Measurements from ENCODE around the gene CERS1.

CERS1 gene

DNA sequence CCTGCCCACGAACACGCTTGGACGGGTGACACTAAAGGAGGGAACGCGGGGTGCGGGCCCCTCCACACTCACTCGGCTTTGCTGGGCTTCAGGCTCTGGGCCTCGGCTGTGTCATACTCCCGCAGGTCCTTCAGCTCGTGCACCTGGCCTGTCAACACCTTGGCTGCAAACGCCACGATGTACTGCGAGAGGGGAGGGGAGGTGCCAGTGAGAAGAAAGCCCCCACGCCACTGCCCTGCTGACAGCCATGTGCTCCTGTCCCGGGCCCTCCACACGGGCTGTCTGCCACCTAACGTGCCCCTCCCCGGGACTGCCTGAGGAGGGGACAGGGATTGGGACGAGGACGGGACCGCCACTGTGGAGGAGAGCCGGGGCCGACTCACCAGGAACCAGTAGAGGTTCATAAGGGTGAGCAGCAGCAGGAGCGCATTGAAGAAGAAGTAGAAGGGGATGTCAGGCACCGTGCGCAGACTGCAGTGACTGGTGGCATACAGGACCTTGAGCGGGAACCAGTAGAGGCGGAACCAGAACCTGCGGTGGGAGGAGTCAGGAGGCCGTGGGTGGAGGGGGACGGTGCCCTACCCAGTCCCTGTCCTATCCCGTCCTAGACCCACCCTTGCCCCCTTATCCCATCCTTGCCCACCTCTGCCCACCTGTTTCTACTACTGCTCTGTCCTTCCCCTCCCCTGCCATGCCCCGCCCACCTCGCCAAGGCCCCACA lies 16.9 kb downstream of the CERS1 start:
- DNase-seq (ENCODE audit: extremely low spot score), result no peak
- CTCF ChIA-PET, result no interaction called here

DNA sequence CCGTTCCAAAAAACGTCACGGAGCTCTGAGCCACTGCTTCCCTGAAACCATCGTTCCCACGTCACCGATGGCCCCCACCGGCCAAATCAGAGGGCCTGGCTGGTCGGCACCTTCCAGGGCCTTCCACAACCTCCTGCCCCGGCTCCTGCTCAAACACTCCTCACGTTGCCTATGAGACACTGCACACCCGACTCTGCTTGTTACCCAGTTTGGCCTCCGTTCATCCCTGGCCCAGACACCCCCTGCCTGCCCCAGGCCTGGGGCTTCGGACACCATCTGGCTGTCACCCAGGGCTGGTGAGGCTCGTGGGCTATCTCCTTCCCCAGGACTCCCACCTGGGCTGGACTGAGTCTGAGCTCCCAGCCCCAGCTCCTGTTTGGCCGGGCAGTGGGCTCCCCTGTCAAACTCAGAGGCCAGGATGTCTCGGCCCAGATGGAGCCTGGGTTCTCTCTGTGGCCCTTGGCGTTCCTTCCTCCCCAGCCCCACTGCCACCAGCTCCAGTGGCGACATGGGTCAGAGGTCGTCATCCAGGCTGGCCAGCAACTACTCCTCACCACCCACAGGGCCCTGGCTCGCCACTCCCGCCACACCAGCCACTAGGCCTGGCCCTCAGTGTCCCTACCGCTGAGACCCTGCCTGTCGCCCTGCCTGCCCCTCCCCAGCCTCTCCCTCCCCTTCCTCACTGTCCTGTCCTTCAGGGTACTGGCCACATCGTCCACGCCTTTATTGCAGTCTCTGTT lies 17.7 kb downstream of the CERS1 start:
- TF ChIP-seq, protein P1, sequence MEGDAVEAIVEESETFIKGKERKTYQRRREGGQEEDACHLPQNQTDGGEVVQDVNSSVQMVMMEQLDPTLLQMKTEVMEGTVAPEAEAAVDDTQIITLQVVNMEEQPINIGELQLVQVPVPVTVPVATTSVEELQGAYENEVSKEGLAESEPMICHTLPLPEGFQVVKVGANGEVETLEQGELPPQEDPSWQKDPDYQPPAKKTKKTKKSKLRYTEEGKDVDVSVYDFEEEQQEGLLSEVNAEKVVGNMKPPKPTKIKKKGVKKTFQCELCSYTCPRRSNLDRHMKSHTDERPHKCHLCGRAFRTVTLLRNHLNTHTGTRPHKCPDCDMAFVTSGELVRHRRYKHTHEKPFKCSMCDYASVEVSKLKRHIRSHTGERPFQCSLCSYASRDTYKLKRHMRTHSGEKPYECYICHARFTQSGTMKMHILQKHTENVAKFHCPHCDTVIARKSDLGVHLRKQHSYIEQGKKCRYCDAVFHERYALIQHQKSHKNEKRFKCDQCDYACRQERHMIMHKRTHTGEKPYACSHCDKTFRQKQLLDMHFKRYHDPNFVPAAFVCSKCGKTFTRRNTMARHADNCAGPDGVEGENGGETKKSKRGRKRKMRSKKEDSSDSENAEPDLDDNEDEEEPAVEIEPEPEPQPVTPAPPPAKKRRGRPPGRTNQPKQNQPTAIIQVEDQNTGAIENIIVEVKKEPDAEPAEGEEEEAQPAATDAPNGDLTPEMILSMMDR (IDR thresholded peaks at IDR 0.05; ENCODE audit: control extremely low read depth, extremely low read depth, low read depth, missing control alignments), result no peak
- no peak for DNase-seq (ENCODE audit: extremely low spot score)
- CTCF ChIA-PET, result interaction anchor here (0.7 to 1.3 kb wide), 3 partner anchors 11 to 284 kb away, joined by 3 to 4 read pairs (median 3); no protein-coding TSS in a partner anchor
- POLR2A ChIA-PET, result no interaction called here

More for the DNA sequence above, 16.9 kb downstream of the CERS1 start:
- POLR2A ChIA-PET, result no interaction called here
- TF ChIP-seq, protein P1 (IDR thresholded peaks at IDR 0.05; ENCODE audit: control extremely low read depth, extremely low read depth, low read depth, missing control alignments), result no peak

DNA sequence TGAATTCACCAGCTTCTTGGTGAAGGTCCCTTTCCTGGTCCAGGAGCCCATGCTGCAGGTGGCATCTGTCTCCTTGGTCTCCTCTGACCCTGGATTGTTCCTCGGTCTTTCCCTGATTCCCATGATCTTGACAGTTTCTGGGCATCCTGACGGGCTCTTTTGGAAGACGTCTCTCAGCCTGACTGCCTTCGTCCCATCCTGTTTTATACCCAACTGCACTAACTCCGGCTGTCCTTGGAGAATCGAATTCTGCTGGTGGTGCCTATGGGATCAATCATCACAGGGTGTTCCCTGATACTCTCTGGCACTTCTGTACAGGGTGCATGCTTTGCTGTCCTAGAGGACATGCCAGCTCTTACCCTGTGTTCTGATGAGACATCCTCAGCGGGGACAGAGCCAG lies 19.1 kb downstream of the CERS1 start:
- ChIA-PET CTCF (interaction anchor here (1.3 to 2.0 kb wide), 4 partner anchors 9 to 283 kb away, joined by 3 to 7 read pairs (median 4); no protein-coding TSS in a partner anchor), POLR2A (no interaction called here)
- TF ChIP-seq, protein P1 (IDR thresholded peaks at IDR 0.05; ENCODE audit: control extremely low read depth, extremely low read depth, low read depth, missing control alignments), result no peak
- DNase-seq (ENCODE audit: extremely low spot score), result no peak

DNA sequence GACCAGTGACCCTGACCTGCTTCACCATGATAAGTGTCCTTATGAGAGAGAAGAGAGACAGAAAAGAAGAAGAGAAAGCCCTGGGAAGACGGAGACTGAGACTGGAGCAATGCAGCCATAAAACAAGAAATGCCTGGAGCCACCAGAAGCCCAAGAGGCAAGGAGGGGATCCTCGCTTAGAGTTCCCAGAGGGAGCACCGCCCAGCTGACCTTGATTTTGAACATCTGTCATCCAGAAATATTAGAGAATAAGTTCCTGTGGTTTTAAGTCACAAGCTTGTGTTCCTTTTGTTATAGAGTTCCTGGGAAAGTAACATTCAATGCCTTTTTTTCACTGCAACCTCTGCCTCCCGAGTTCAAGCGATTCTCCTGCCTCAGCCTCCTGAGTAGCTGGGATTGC lies 20.2 kb downstream of the CERS1 start:
- ChIA-PET POLR2A (interaction anchor here (0.6 to 0.7 kb wide), 2 partner anchors 53 to 54 kb away, joined by 3 to 5 read pairs; no protein-coding TSS in a partner anchor), CTCF (interaction anchor here (1.2 to 2.0 kb wide), 3 partner anchors 8 to 29 kb away, joined by 4 to 7 read pairs (median 4); no protein-coding TSS in a partner anchor)
- TF ChIP-seq, protein P1 (IDR thresholded peaks at IDR 0.05; ENCODE audit: control extremely low read depth, extremely low read depth, low read depth, missing control alignments), result no peak
- DNase-seq (ENCODE audit: extremely low spot score), result no peak

DNA sequence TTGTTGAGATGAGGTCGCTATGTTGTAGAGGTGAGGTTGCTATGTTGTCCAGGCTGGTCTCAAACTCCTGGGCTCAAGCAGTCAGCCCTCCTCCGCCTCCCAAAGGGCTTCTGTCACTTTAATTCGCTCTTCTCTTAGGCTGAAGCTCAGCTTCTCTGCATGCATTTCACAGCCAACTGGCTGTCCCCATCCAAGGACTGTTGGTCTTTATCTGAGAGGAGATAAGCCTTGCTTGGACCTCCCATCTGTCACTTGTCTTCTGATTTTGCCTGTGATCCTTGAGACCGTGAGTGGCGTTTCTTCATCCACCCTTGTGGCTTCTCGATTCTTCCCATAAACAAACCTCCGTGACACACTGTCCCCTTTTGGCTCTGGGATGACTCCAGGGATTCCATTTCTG lies 24.4 kb downstream of the CERS1 start:
- DNase-seq (ENCODE audit: extremely low spot score), result no peak
- ChIA-PET CTCF (no interaction called here), POLR2A (no interaction called here)
- TF ChIP-seq, protein P1 (IDR thresholded peaks at IDR 0.05; ENCODE audit: control extremely low read depth, extremely low read depth, low read depth, missing control alignments), result no peak

DNA sequence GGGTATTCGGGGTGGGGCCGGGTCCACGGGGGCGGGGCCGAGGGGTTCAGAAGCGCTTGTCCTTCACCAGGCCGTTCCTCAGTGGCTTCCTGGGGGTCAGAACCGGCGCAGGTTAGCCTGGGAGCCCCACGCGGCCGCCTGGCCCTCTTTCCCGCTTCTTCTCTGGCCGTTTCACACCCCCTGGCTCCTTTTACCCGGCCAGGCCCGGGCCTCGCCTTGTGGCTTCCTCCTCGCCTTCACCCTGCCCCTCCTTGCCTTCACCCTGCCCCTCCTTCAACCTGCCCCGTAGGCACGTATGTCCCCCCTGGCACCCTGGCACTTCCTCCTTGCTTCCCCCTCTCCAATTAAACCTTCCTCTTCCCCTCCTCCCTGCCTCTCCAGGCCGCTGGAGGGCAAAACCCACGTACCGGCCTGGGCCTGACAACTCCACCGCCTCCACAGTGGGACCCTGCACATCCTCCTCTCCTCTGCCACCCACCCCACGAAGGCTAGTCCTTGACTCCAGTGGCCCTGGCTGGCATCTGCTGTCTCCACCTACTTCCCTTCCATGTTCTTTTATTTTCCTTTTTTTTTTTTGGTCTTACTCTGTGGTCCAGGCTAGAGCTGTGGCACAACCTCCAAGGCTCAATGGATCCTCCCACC lies 25.3 kb downstream of the CERS1 start:
- TF ChIP-seq, protein P1 (IDR thresholded peaks at IDR 0.05; ENCODE audit: control extremely low read depth, extremely low read depth, low read depth, missing control alignments), result no peak
- ChIA-PET POLR2A (no interaction called here), CTCF (no interaction called here)
- DNase-seq (ENCODE audit: extremely low spot score), result no peak

Measured in GM10248 (cell line).